SU-DHL-6 (cell line): ENCODE data around the gene LTBP1.

Source experiments
- H2AFZ ChIP-seq: fragments of 200-600 bp; sonication (generic); 2 replicates; pipeline ENCODE4 v1.6.1; 2014; ENCODE audit warnings: low read depth, mild to moderate bottlenecking, moderate library complexity, mixed read lengths, antibody characterized with exemption, low read length; ENCODE audit not compliant: severe bottlenecking
- H3F3A ChIP-seq: fragments of 200-600 bp; shearing (Covaris generic); 2 replicates; pipeline ENCODE4 v1.6.0; 2016; ENCODE audit warnings: antibody characterized with exemption, mild to moderate bottlenecking; ENCODE audit not compliant: insufficient read depth
- H3K27ac ChIP-seq: fragments of 200-600 bp; sonication (generic); 2 replicates; pipeline ENCODE4 v1.5.1; 2016; ENCODE audit warnings: low read depth, mild to moderate bottlenecking, low read length, moderate library complexity, mixed read lengths
- H3K27me3 ChIP-seq: fragments of 200-600 bp; sonication (generic), shearing (Covaris generic); 2 replicates; pipeline ENCODE4 v1.6.0; 2014; ENCODE audit warnings: mild to moderate bottlenecking, low read length
- H3K36me3 ChIP-seq: fragments of 200-600 bp; sonication (generic); 2 replicates; pipeline ENCODE4 v1.6.1; 2014; ENCODE audit warnings: mild to moderate bottlenecking, low read length, mixed read lengths
- H3K4me2 ChIP-seq: fragments of 300-600, 200-600 bp; shearing (Covaris generic), sonication (generic); 2 replicates; pipeline ENCODE4 v1.6.0; 2014; ENCODE audit warnings: low read length, low read depth, mild to moderate bottlenecking; ENCODE audit not compliant: poor library complexity, severe bottlenecking
- H3K4me3 ChIP-seq: fragments of 200-600 bp; sonication (generic); 2 replicates; pipeline ENCODE4 v1.5.1; 2014; ENCODE audit warnings: antibody characterized with exemption, low read length, mild to moderate bottlenecking, mixed read lengths; ENCODE audit not compliant: insufficient read depth, poor library complexity, severe bottlenecking
- H3K79me2 ChIP-seq: fragments of 200-600 bp; sonication (generic); 2 replicates; pipeline ENCODE4 v1.6.1; 2014; ENCODE audit warnings: mild to moderate bottlenecking, low read length, moderate library complexity; ENCODE audit not compliant: insufficient read depth
- H3K9ac ChIP-seq: fragments of 200-600 bp; sonication (generic); 2 replicates; pipeline ENCODE4 v1.7.0; 2014; ENCODE audit warnings: mild to moderate bottlenecking, low read length
- H3K9me2 ChIP-seq: fragments of 200-600 bp; sonication (generic); replicated peaks from 2 replicates; pipeline ENCODE4 v1.6.1; 2014; ENCODE audit warnings: low read length; ENCODE audit not compliant: insufficient read depth
- H3K9me3 ChIP-seq: fragments of 200-600 bp; sonication (generic); 2 replicates; pipeline ENCODE4 v1.6.1; 2014; ENCODE audit warnings: low read length, mixed read lengths; ENCODE audit not compliant: insufficient read depth
- H4K20me1 ChIP-seq: fragments of 200-600 bp; sonication (generic); 2 replicates; pipeline ENCODE4 v1.6.1; 2014; ENCODE audit warnings: low read depth, mild to moderate bottlenecking, antibody characterized with exemption, low read length, moderate library complexity, mixed read lengths
- EZH2phosphoT487 ChIP-seq: fragments of 200-600 bp; sonication (generic), shearing (Covaris generic); conservative IDR thresholded peaks from 2 replicates; pipeline ENCODE4 v1.6.1; 2018; ENCODE audit warnings: mild to moderate bottlenecking, antibody characterized with exemption, low read length, moderate library complexity, mixed read lengths
- TF ChIP-seq, protein P1 (sequence below): fragments of 200-600 bp; sonication (generic); IDR thresholded peaks from one replicate; pipeline ENCODE4 v1.5.1; 2017; ENCODE audit warnings: antibody characterized with exemption, mild to moderate bottlenecking, low read length, moderate library complexity; ENCODE audit not compliant: insufficient read depth, poor library complexity, severe bottlenecking

LTBP1 gene

DNA sequence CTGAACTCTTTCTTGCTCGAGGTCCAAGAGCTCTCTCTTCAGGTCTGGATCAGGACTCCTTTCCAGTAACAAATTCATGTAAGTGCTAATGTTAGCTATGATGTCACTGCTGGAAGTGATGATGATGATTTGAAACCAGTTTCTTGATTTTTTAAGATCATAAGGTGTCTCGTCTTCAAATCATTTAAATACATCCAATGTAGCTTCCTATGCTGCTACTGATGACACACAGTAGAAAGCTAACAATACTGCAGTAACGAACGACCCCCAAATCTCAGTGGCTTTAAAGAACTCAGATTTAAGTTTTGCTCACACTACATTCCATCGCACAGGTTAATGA lies 13.0 kb upstream of the LTBP1 start:
- H4K20me1 ChIP-seq = no peaks in the 10 kb centered on the region
- H3K27me3 ChIP-seq = no peaks in the 10 kb centered on the region
- no peaks in the 10 kb centered on the region for H3K79me2 ChIP-seq
- H3K9me3 ChIP-seq = no peaks in the 10 kb centered on the region
- H3K9me2 ChIP-seq = no peaks in the 10 kb centered on the region
- no peaks in the 10 kb centered on the region for H3K36me3 ChIP-seq
- TF ChIP-seq EZH2phosphoT487 = no peak
- TF ChIP-seq, protein P1, sequence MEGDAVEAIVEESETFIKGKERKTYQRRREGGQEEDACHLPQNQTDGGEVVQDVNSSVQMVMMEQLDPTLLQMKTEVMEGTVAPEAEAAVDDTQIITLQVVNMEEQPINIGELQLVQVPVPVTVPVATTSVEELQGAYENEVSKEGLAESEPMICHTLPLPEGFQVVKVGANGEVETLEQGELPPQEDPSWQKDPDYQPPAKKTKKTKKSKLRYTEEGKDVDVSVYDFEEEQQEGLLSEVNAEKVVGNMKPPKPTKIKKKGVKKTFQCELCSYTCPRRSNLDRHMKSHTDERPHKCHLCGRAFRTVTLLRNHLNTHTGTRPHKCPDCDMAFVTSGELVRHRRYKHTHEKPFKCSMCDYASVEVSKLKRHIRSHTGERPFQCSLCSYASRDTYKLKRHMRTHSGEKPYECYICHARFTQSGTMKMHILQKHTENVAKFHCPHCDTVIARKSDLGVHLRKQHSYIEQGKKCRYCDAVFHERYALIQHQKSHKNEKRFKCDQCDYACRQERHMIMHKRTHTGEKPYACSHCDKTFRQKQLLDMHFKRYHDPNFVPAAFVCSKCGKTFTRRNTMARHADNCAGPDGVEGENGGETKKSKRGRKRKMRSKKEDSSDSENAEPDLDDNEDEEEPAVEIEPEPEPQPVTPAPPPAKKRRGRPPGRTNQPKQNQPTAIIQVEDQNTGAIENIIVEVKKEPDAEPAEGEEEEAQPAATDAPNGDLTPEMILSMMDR = no peak
- H3K4me3 ChIP-seq = no peak overlapping the region
- H3K27ac ChIP-seq = no peak overlapping the region
- H3K9ac ChIP-seq = no peak overlapping the region
- no peak overlapping the region for H2AFZ ChIP-seq
- no peak overlapping the region for H3K4me2 ChIP-seq
- 0 out of 2 replicates have a peak, but pooled peaks cover 3% of the 10 kb centered on the region for H3F3A ChIP-seq

GRCh38 chr2:32937602-32938448 lies 8.9 kb upstream of the LTBP1 start:
- Histone ChIP-seq H3K36me3 (no peaks in the 10 kb centered on the region), H3K4me3 (no peak overlapping the region), H3F3A (peaks cover 19% of the 10 kb centered on the region), H3K9me2 (no peaks in the 10 kb centered on the region), H3K27me3 (no peaks in the 10 kb centered on the region), H3K9me3 (no peaks in the 10 kb centered on the region), H3K79me2 (no peaks in the 10 kb centered on the region), H4K20me1 (no peaks in the 10 kb centered on the region), H3K9ac (no peak overlapping the region), H3K27ac (no peak overlapping the region), H2AFZ (peak overlapping the region; percentile 0), H3K4me2 (no peak overlapping the region)
- TF ChIP-seq, protein P1 = no peak
- no peak for TF ChIP-seq EZH2phosphoT487

- Histone ChIP-seq H3K4me3 (no peak overlapping the region), H3K4me2 (no peak overlapping the region), H3K27ac (no peak overlapping the region), H3K9me3 (no peaks in the 10 kb centered on the region), H3K9ac (no peak overlapping the region), H4K20me1 (no peaks in the 10 kb centered on the region), H3K27me3 (no peaks in the 10 kb centered on the region), H2AFZ (peak overlapping the region; percentile 0), H3F3A (peaks cover 27% of the 10 kb centered on the region), H3K79me2 (no peaks in the 10 kb centered on the region), H3K36me3 (no peaks in the 10 kb centered on the region), H3K9me2 (no peaks in the 10 kb centered on the region)
- TF ChIP-seq, protein P1 = no peak
- no peak for TF ChIP-seq EZH2phosphoT487
Measured at GRCh38 chr2:32938934-32939333, 7.8 kb upstream of the LTBP1 start.
